Activated B cell treated with CpG ODN at 0.5 μM for 24 hours (primary cell): Measurements from ENCODE around the gene GPBP1L1. TPM values are rescaled to one million over a fixed set of nuclear protein-coding genes. Genes with fewer than 3 reads are reported as not detected.

Experiments
- ATAC-seq: fragments of 200-7000 bp; cut with Tn5 transposase; one replicate; pipeline ENCODE4 v1.10.0; 2021; ENCODE audit warnings: low read depth, mild to moderate bottlenecking, moderate library complexity
- CTCF ChIA-PET: fragments of 350-600 bp; sonication (Branson Sonifier 250); formaldehyde crosslinking; loops from one replicate; lab custom pipeline; 2021; ENCODE audit warnings: antibody characterized with exemption; lab: Charles Lee
- POLR2A ChIA-PET: fragments of 350-600 bp; sonication (Branson Sonifier 250); formaldehyde crosslinking; loops from one replicate; lab custom pipeline; 2021; ENCODE audit warnings: antibody characterized with exemption; lab: Charles Lee
- DNase-seq: peaks from one replicate; pipeline ENCODE4 v3.0.0; 2022
- H3K27ac Mint-ChIP-seq: one replicate; pipeline ENCODE4 v1.8.0; 2020; ENCODE audit warnings: mixed read lengths
- H3K27me3 Mint-ChIP-seq: one replicate; pipeline ENCODE4 v1.8.0; 2021; ENCODE audit warnings: mixed read lengths
- H3K36me3 Mint-ChIP-seq: one replicate; pipeline ENCODE4 v1.8.0; 2021; ENCODE audit warnings: low read depth, mixed read lengths
- H3K4me1 Mint-ChIP-seq: one replicate; pipeline ENCODE4 v1.8.0; 2021; ENCODE audit warnings: mixed read lengths
- H3K4me3 Mint-ChIP-seq: one replicate; pipeline ENCODE4 v1.8.0; 2020; ENCODE audit warnings: mild to moderate bottlenecking, mixed read lengths
- H3K9me3 Mint-ChIP-seq: one replicate; pipeline ENCODE4 v1.8.0; 2020; ENCODE audit warnings: mixed read lengths
- CTCF ChIP-seq: fragments of 200-600 bp; IDR thresholded peaks from one replicate; pipeline ENCODE4 v1.8.0; 2022; ENCODE audit warnings: antibody characterized with exemption, mild to moderate bottlenecking
- intact Hi-C: fragments of 100-400 bp; cut with micrococcal nuclease; formaldehyde crosslinking; loops from one replicate; pipeline ENCODE4 v1.15.1; 2024
- total RNA-seq: library from RNA; stranded (reverse); gene quantifications from 2 replicates; pipeline ENCODE4 v1.2.3, GENCODE V29; 2022

The GPBP1L1 gene
- total RNA-seq, 1 donor from 2014 or later, result 138 TPM

GRCh38 chr1:45629035-45629434 is 57.3 kb downstream of the GPBP1L1 start:
- DNase-seq (no peak), ATAC-seq (no peak)
- no peak overlapping the region for H3K27ac Mint-ChIP-seq
- H3K4me1 Mint-ChIP-seq, result no peaks in the 10 kb centered on the region
- H3K36me3 Mint-ChIP-seq, result peaks cover 78% of the 10 kb centered on the region
- intact Hi-C loops, result no loop called here
- H3K9me3 Mint-ChIP-seq, result no peaks in the 10 kb centered on the region
- no peak for TF ChIP-seq CTCF
- CTCF ChIA-PET, result no interaction called here
- no peak overlapping the region for H3K4me3 Mint-ChIP-seq
- POLR2A ChIA-PET, result no interaction called here
- H3K27me3 Mint-ChIP-seq, result no peaks in the 10 kb centered on the region

GRCh38 chr1:45623972-45624371 is 62.4 kb downstream of the GPBP1L1 start, which contains the start of gene CCDC17:
TSS of gene CCDC17 (minus strand) at chr1:45624054. CDS start at chr1:45623909, 145 bp downstream.
- ATAC-seq, result no peak
- POLR2A ChIA-PET, result interaction anchor here (0.7 kb wide), 1 partner anchor 103 kb away, joined by 3 read pairs; no protein-coding TSS in a partner anchor
- TF ChIP-seq CTCF, result no peak
- Mint-ChIP-seq H3K9me3 (no peaks in the 10 kb centered on the region), H3K36me3 (peaks cover 58% of the 10 kb centered on the region), H3K4me1 (no peaks in the 10 kb centered on the region), H3K27me3 (no peaks in the 10 kb centered on the region), H3K27ac (no peak within 1 kb of the TSS), H3K4me3 (no peak within 1 kb of the TSS)
- no peak for DNase-seq
- intact Hi-C loops, result no loop called here
- CTCF ChIA-PET, result no interaction called here

- Mint-ChIP-seq H3K27me3 (no peaks in the 10 kb centered on the region), H3K36me3 (peaks cover 60% of the 10 kb centered on the region), H3K9me3 (no peaks in the 10 kb centered on the region), H3K27ac (no peak overlapping the region), H3K4me3 (no peak overlapping the region), H3K4me1 (no peaks in the 10 kb centered on the region)
- TF ChIP-seq CTCF, result no peak
- no peak for ATAC-seq
- CTCF ChIA-PET, result no interaction called here
- no peak for DNase-seq
- POLR2A ChIA-PET, result interaction anchor here (0.6 to 0.8 kb wide), 4 partner anchors 15 to 180 kb away, joined by 3 to 4 read pairs (median 4); no protein-coding TSS in a partner anchor
- intact Hi-C loops, result no loop called here
Measured at GRCh38 chr1:45622524-45623394, 63.6 kb downstream of the GPBP1L1 start.

GRCh38 chr1:45621895-45622523 is 64.3 kb downstream of the GPBP1L1 start:
- ChIA-PET CTCF (no interaction called here), POLR2A (no interaction called here)
- no peak for TF ChIP-seq CTCF
- Mint-ChIP-seq H3K4me1 (no peaks in the 10 kb centered on the region), H3K9me3 (no peaks in the 10 kb centered on the region), H3K27me3 (no peaks in the 10 kb centered on the region), H3K36me3 (peaks cover 61% of the 10 kb centered on the region), H3K4me3 (no peak overlapping the region), H3K27ac (no peak overlapping the region)
- intact Hi-C loops, result no loop called here
- DNase-seq (no peak), ATAC-seq (no peak)

- Mint-ChIP-seq H3K4me1 (peaks cover 2% of the 10 kb centered on the region), H3K4me3 (no peak overlapping the region), H3K27ac (no peak overlapping the region), H3K9me3 (no peaks in the 10 kb centered on the region), H3K36me3 (peaks cover 62% of the 10 kb centered on the region), H3K27me3 (no peaks in the 10 kb centered on the region)
- TF ChIP-seq CTCF, result no peak
- DNase-seq (no peak), ATAC-seq (no peak)
- ChIA-PET CTCF (no interaction called here), POLR2A (no interaction called here)
- intact Hi-C loops, result no loop called here
Measured at GRCh38 chr1:45621501-45621836, 64.9 kb downstream of the GPBP1L1 start.
